ENCODE measurements around the gene MMP15.

Gene MMP15

GRCh38 chr16:58019866-58020538 is 5.6 kb upstream of the MMP15 start:
- no peak for DNase-seq (ENCODE audit: low read depth in 3 of 3)

DNA sequence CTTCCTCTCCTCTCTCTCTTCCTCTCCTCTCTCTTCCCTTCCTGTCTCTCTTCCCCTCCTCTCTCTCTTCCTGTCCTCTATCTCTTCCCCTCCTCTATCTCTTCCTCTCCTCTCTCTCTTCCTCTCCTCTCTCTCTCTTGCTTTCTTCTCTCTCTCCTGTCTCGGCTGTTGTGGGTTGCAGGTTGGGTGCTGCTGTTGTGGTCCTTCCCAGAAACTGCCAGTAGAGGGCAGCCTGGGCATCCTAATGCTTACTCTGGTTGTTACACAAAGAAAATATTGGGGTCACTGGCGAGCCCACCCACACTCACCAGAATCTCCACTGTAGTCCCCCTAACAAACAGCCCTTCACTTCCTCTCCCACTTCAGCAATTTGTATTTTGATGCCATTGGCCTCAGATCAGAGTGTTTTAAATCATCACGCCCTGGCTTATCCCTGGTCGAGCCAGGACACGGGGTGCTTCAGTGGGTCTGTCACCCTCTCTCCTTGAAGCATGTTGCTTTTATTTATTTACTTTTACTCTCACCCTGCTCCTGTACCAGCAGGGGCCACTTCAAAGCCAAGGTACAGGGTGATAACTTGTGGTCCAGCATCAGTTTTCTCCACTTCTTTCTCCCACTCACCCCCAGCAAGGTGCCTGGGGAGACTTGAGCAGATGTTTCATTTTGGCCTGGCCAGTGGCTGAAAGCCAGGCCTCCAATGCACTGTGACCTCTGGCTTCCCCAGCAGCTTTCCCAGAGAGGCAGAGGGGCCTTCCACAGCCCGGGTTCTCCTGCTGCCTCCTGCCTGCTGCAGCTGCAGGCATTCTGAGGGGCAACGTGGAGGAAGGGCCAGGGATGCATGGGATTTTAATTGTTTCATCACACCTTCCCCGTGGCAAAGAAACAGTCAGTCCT is 4.7 kb upstream of the MMP15 start:
- peak in 1 of 3 donors; percentile 48 for DNase-seq (ENCODE audit: low read depth in 3 of 3)

DNA sequence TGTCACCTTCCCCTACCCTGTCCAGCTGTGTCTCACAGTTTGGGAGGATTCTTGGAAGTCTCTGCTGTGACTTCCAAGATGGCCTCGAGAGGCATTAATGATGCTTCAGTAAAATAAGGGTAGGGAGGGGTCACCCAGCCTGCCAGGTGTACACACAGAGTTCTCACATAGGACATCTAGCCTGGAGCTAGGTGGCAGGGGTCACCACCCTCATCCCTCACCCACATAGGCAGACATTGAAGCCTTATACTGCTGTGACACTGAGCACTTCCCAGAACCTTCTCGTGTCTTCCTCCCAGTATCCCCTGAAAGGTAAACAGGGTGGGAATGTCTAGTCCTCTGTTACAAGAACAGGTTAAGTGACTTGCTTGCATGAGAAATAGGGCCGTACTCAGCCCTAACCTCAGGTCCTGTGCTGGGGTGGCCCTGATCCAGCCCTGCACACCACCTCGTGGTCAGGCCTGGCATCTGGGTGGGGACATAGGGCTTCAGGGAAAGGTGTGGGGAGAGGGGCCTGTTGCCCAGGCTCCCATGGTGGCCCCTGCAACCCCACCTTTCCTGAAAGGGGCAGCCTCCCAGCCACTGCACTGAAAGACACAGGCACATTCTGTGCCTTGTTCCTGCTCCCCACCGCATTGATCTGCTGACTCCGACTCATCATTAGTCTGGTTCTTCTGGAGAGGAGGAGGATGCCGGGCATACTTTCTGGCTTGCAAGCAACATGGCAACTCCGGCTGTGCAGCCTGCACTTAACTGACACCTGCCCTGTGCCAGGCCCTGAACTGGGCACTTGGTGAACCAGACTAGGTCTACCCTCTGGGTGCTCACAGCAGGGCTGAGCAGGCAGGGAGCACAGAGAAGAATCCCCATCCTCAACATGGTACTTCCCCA is 3.6 kb upstream of the MMP15 start:
- DNase-seq (ENCODE audit: low read depth in 3 of 3), result no peak

- no peak for DNase-seq (ENCODE audit: low read depth in 3 of 3)
Observed at GRCh38 chr16:58022601-58023371, 2.8 kb upstream of the MMP15 start.

DNA sequence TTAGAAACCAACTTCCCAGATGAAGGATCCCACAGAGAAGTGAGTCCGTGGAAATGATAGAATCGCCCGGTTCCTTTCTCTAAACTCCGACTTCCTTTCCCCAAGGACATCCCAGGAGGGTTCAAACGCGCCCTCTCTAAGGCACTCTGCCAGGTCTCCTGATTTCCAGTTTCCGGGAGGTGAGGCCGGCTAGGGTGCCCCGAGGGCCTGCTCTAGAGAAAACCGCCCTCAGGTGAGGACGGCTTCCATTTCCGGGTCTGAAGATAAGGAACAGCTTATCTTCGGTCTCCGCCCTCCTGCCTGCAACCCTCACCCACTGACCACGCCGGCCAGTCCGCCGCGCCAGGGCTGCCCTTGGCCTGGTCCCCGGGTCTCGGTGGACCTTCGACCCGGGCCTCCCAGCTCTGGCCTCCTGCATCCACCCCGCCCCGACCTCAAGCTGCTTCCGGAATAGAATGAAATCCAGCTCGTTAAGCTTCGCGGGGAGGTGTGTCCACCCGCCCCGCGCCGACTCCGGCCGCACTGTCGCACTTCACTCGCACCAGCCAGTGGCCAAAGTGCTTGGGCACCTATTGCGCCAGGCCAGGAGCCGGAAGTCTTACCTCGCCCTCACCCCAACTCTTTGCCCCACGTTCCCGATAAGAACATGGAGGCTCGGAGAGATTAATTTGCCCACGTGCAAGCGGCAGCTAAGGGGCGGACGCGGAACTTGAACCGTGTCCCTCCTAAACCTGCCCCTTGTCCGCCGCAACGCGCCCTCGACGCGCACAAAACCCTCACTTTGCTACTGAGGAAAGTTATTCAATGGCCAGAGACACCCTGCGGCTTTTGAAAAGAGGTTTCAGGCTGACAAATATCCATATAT is 836 bp upstream of the MMP15 start:
- no peak for DNase-seq (ENCODE audit: low read depth in 3 of 3)

GRCh38 chr16:58026139-58026704 is 668 bp downstream of the MMP15 start:
- DNase-seq (ENCODE audit: low read depth in 3 of 3), result peak in 1 of 3 donors; percentile 7

GRCh38 chr16:58026705-58027160 is 1.2 kb downstream of the MMP15 start:
- DNase-seq (ENCODE audit: low read depth in 3 of 3), result no peak

DNA sequence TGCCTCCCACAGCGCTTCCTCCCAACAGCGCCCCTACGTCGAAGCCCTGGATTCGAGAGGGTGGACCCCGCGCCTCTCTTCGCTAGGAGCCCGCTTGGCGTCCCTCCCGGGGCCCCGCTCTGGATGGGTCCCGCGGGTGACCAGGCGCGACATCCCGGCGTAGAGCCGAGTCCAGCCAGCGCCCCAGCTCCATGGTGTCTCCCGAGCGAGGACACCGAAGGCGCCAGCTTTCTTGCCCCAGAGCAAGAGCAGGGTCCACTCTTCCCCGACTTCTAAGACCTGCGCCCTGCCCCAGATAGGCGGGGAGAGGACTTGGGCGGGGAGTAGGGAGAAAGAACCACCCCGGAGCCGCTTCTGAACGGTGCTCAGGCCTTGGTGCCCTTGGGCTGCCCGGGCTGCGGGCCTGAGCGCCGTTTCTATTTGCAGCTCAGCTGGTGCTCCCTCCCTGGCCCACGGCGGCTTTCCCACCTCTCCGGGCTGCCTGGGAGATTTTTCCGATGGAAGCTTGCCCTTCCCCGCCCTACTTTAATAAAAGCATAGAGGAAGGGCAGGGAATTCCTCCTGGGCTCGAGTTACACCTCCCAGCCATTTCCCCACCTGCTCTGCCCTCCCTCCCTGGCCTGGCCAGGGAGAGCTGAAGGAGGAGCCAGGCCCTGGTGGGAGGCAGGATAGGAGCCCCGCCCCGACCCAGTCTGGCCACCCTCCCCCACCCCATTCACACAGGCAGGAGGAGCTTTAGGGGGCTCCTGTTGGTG is 1.8 kb downstream of the MMP15 start:
- DNase-seq (ENCODE audit: low read depth in 3 of 3), result no peak

DNA sequence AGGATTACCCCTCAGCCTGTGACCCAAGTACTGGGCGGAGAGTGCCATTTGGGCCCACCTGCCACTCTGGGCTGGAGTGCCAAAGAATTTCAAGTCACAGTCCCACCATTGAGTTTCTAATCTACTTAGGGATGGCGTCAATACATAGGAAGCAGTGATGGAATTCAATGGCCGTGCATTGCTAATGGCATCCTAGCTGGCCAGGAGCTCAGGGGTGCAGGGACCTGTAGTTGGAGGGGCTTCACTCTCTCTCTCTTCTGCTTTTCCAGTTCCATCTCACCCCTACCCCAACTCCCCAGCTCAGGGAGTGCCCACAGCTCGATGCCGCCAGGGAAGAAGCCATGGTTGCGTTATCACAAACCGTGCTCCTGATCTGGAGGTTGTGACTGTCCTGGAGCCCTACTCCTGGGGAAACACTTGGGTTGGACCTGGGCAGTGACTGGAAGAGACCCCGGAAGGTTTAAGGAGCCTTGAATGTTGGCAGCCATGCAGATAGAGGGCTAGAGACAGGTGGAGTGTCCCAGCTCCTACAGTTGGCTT is 2.4 kb downstream of the MMP15 start:
- DNase-seq (ENCODE audit: low read depth in 3 of 3), result no peak

DNA sequence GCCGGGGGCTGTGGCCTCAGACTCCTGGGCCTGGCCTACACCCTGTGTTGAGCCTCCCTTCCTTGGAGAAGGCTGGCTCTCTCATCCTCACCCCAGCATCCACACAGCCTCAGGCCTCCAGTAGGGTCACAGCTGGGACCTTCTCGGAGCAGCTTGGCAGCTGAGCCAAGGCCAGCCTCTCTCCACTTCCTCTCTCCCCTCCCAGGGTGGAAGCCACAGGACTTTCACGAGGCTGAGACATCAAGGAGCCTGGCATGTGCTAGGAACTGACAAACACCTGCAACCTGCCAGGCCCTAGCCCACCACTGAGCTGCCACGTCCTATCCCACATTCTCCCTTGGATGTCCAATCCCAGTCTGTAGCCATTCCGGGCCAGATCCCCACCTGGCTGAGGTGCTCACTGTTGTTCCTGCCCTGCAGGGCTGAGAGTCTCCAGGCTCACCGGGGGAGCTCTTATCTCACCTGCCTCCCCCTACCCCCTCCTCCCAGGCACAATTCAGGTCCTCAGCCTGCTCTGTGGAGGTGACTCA is 3.1 kb downstream of the MMP15 start:
- no peak for DNase-seq (ENCODE audit: low read depth in 3 of 3)

DNA sequence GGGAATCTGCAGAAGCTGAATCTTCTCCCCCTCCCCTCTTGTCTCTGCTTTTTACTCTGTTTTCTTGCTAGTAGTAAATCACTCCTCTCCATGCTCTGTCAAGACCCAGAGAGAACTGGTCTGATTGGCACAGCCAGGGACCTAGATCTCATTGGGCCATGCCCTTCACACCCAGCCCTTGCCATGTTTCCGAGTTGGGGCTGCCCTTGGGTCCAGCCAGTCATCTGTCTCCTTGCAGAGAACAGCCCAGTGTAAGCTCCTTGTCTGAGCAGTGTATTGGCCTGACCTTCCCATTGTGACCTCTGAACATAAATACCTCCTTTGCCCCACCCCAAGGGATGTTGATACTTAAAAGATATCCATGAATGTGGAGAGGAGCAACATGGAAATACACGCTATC is 3.9 kb downstream of the MMP15 start:
- no peak for DNase-seq (ENCODE audit: low read depth in 3 of 3)

- DNase-seq (ENCODE audit: low read depth in 3 of 3), result no peak
Observed at GRCh38 chr16:58030136-58030840, 4.7 kb downstream of the MMP15 start.

GRCh38 chr16:58031016-58031800 is 5.7 kb downstream of the MMP15 start:
- DNase-seq (ENCODE audit: low read depth in 3 of 3), result no peak

DNA sequence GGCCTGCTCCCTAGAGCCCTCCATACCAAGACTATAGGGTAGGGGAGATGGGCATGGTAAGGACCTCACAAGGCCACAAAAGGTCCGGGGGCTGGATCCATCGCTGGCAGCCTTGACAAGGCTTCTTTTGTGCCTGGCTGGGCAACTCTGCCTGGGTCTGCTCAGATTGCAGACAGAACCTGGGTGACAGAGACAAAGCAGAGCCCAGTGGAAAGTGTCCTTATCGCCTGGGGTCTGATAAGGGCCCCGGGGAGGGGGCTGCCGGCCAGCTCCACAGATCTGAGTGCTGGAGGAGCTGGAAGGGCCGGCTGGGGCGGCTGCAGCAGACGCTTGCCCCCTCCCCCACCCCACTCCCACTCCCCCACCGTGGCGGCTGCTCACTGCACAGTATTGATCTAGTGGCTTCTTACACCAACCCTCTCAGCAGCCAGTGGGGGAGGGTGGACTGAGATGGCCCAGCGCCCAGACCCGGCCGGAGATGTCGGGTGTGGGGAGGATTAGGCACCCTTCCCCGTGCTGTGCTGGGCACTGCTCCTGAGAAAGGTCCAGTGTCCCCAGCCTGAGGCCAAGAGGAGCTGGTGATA is 7.2 kb downstream of the MMP15 start:
- DNase-seq (ENCODE audit: low read depth in 3 of 3), result no peak

GRCh38 chr16:58034128-58034685 is 8.7 kb downstream of the MMP15 start:
- DNase-seq (ENCODE audit: low read depth in 3 of 3), result no peak

GRCh38 chr16:58034774-58035173 is 9.2 kb downstream of the MMP15 start:
- no peak for DNase-seq (ENCODE audit: low read depth in 3 of 3)

Measured in stimulated activated CD4-positive, alpha-beta T cell treated with anti-CD3 and anti-CD28 coated beads, TNF-alpha, amount 100 ng/mL, for 48 hours (primary cell).